Endothelial cell of umbilical vein (primary cell): ENCODE measurements around the gene AP2B1. TPM values are rescaled to one million over a fixed set of nuclear protein-coding genes. Genes with fewer than 3 reads are reported as not detected.

Source experiments
- BruUV-seq: library from RNA; stranded (reverse); fragments of 400-500 nt; replicated peaks from 2 replicates; lab custom pipeline; 2021; lab: Mats Ljungman, UMichigan
- CTCF ChIA-PET: fragments of 300-600, 350-600 bp; sonication (Branson Sonifier 250); formaldehyde crosslinking; loops from one replicate; lab custom pipeline; 2021; ENCODE audit warnings: antibody characterized with exemption, inconsistent platforms; lab: Charles Lee
- POLR2A ChIA-PET: fragments of 300-600, 350-600 bp; sonication (Branson Sonifier 250); formaldehyde crosslinking; loops from one replicate; lab custom pipeline; 2021; ENCODE audit warnings: antibody characterized with exemption, inconsistent platforms; lab: Charles Lee
- DNase-seq: peaks from one replicate; pipeline ENCODE4 v3.0.0-alpha.2; 2011; ENCODE audit warnings: low read depth, low spot score
- FAIRE-seq: peaks from 2 replicates; lab custom pipeline; 2011; peaks lifted over from hg19 to GRCh38; lab: Jason Lieb, UNC
- H2AFZ ChIP-seq: 2 replicates; pipeline ENCODE4 v1.6.0; 2012; ENCODE audit warnings: low read depth, low read length, control low read depth, inconsistent platforms
- H3K27ac ChIP-seq: 2 replicates; pipeline ENCODE4 v1.5.1; 2011; ENCODE audit warnings: low read depth, mild to moderate bottlenecking, control low read depth, low read length, moderate library complexity; ENCODE audit not compliant: insufficient read depth
- H3K27me3 ChIP-seq, 2 experiments: 2 replicates each; pipeline versions ENCODE4 v1.6.0 to v1.6.1; 2011; ENCODE audit warnings: low read length in 2 of 2, mixed read lengths in 1 of 2; ENCODE audit not compliant: control insufficient read depth in 2 of 2, insufficient read depth in 2 of 2
- H3K36me3 ChIP-seq, 2 experiments: 2 replicates in 1 of 2; 3 replicates in 1 of 2; pipeline ENCODE4 v1.5.1; 2011; ENCODE audit warnings: low read length in 2 of 2, mild to moderate bottlenecking in 1 of 2, moderate library complexity in 1 of 2; ENCODE audit not compliant: control insufficient read depth in 2 of 2, insufficient read depth in 2 of 2; ENCODE audit errors: extremely low read depth in 1 of 2
- H3K4me1 ChIP-seq: 3 replicates; pipeline ENCODE4 v1.5.1; 2011; ENCODE audit warnings: mild to moderate bottlenecking, low read length; ENCODE audit not compliant: control insufficient read depth, insufficient read depth; ENCODE audit errors: extremely low read depth
- H3K4me2 ChIP-seq: 2 replicates; pipeline ENCODE4 v1.6.1; 2011; ENCODE audit warnings: low read length, control low read depth, mixed read lengths; ENCODE audit not compliant: insufficient read depth
- H3K4me3 ChIP-seq, 3 experiments: fragments of 200-600 bp in 1 of 3; sonication (generic), shearing (Covaris generic) in 1 of 3; replicated peaks in 1 of 3; 2 replicates each; pipeline ENCODE4 v1.5.1; 2011 to 2016; ENCODE audit warnings: control low read depth in 3 of 3, low read length in 3 of 3, mild to moderate bottlenecking in 2 of 3, inconsistent platforms in 1 of 3, low read depth in 1 of 3, moderate library complexity in 1 of 3; ENCODE audit not compliant: insufficient read depth in 1 of 3
- H3K79me2 ChIP-seq: 2 replicates; pipeline ENCODE4 v1.6.0; 2012; ENCODE audit warnings: low read length, inconsistent platforms; ENCODE audit not compliant: control insufficient read depth, insufficient read depth
- H3K9ac ChIP-seq: replicated peaks from 2 replicates; pipeline ENCODE3; 2011; ENCODE audit warnings: low read length, control low read depth; ENCODE audit not compliant: insufficient read depth; ENCODE audit errors: extremely low read depth
- H3K9me1 ChIP-seq: replicated peaks from 3 replicates; pipeline ENCODE4 v1.6.0; 2011; ENCODE audit warnings: mild to moderate bottlenecking, low read length; ENCODE audit not compliant: control insufficient read depth, insufficient read depth; ENCODE audit errors: extremely low read depth
- H3K9me3 ChIP-seq: replicated peaks from 2 replicates; pipeline ENCODE4 v1.5.1; 2012; ENCODE audit warnings: low read length, inconsistent platforms; ENCODE audit not compliant: control insufficient read depth, insufficient read depth
- H4K20me1 ChIP-seq: replicated peaks from 2 replicates; pipeline ENCODE3; 2011; ENCODE audit warnings: mild to moderate bottlenecking, low read length; ENCODE audit not compliant: control insufficient read depth, insufficient read depth; ENCODE audit errors: extremely low read depth
- FOS ChIP-seq: IDR thresholded peaks from 2 replicates; pipeline ENCODE4 v1.6.1; 2011; ENCODE audit warnings: mild to moderate bottlenecking, low read length, moderate library complexity, borderline replicate concordance; ENCODE audit not compliant: insufficient read depth
- GATA2 ChIP-seq: IDR thresholded peaks from 2 replicates; pipeline ENCODE4 v1.7.0; 2011; ENCODE audit warnings: low read depth, mild to moderate bottlenecking, moderate library complexity, mixed read lengths, low read length; ENCODE audit not compliant: insufficient read length, insufficient read depth
- JUN ChIP-seq: IDR thresholded peaks from 2 replicates; pipeline ENCODE4 v1.6.1; 2011; ENCODE audit warnings: borderline replicate concordance, low read depth; ENCODE audit not compliant: insufficient read length, insufficient read depth
- dilution Hi-C: fragments of 300-500 bp; cut with MboI; formaldehyde crosslinking; loops from one replicate; pipeline ENCODE4 v1.15.0; 2019; ENCODE audit warnings: low sequenced_read_pairs; ENCODE audit not compliant: extremely low pct_ligation_motif_present
- intact Hi-C: fragments of 100-400 bp; cut with micrococcal nuclease; formaldehyde crosslinking; loops from one replicate; pipeline ENCODE4 v1.10.0; 2022
- polyA plus RNA-seq, 4 experiments: library from polyadenylated mRNA; depleted of rRNA in 3 of 4; stranded (reverse) in 3 of 4; unstranded in 1 of 4; fragments of >200 nt; gene quantifications; 2 replicates each; pipeline versions ENCODE4 v1.2.1 to v1.2.3, GENCODE V29; 2011 to 2012; ENCODE audit warnings: missing spikeins in 1 of 4
- total RNA-seq: library from RNA; stranded (reverse); gene quantifications from 2 replicates; pipeline ENCODE4 v1.2.3, GENCODE V29; 2021
- TF ChIP-seq, protein P1 (sequence below), 2 donors: IDR thresholded peaks; 1 replicate in 1 of 2; 2 replicates in 1 of 2; pipeline ENCODE4 v1.5.1; 2011; ENCODE audit warnings: low read length in 2 of 2, mild to moderate bottlenecking in 2 of 2, moderate library complexity in 2 of 2, control low read depth in 1 of 2, inconsistent platforms in 1 of 2, low read depth in 1 of 2; ENCODE audit not compliant: insufficient read depth in 1 of 2; ENCODE audit errors: extremely low read depth in 1 of 2

AP2B1 gene
- total and polyA plus RNA-seq, 2 donors (not counting 3 experiments of a cell fraction or from before 2014, with no cell fraction given), result 106 to 198 TPM

DNA sequence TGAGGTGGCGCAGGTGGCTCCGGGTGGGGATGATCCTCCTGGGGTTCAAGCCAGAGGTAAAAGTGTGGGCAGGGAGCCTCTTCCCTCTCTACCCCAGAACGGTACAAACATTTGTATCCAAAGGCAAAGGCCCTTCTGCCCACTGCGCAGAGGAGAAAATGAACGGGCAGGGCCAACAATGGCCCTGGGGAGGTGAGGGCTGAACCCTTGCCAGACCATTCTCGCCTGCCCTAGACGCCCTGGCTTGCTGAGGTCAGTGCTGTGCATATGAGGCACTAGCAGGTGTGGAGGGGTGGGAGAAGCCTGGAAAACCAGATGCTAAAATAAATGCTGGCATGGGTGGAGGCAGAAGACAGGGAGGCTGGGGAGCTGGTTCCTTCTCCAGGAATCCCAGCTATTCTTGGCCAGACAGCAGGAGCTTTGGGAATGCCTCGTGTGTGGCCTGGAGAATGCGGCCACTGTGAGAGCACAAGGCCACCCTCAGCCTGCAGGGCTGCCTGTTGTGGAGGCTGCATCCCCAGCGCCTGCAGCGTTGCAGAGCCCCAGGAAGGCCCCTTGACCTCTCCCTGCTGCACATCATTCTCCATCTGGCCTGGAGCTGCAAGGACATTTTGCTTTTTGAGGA lies 178.1 kb downstream of the AP2B1 start:
- TF ChIP-seq GATA2, result no peak
- TF ChIP-seq, protein P1, sequence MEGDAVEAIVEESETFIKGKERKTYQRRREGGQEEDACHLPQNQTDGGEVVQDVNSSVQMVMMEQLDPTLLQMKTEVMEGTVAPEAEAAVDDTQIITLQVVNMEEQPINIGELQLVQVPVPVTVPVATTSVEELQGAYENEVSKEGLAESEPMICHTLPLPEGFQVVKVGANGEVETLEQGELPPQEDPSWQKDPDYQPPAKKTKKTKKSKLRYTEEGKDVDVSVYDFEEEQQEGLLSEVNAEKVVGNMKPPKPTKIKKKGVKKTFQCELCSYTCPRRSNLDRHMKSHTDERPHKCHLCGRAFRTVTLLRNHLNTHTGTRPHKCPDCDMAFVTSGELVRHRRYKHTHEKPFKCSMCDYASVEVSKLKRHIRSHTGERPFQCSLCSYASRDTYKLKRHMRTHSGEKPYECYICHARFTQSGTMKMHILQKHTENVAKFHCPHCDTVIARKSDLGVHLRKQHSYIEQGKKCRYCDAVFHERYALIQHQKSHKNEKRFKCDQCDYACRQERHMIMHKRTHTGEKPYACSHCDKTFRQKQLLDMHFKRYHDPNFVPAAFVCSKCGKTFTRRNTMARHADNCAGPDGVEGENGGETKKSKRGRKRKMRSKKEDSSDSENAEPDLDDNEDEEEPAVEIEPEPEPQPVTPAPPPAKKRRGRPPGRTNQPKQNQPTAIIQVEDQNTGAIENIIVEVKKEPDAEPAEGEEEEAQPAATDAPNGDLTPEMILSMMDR (IDR thresholded peaks at IDR 0.05; ENCODE audit: extremely low read depth in 1 of 2, insufficient read depth in 1 of 2, low read depth in 1 of 2, low read length in 2 of 2), result no peak
- TF ChIP-seq FOS, result no peak
- TF ChIP-seq JUN, result no peak
- dilution Hi-C loops (no loop called here), intact Hi-C loops (no loop called here)
- Histone ChIP-seq H3K4me1 (peaks cover 7% of the 10 kb centered on the region), H3K4me3 (no peak overlapping the region), H2AFZ (no peak overlapping the region), H3K27me3 (peaks cover 2 to 3% of the 10 kb centered on the region in 2 experiments), H3K9ac (no peak overlapping the region), H3K9me3 (no peaks in the 10 kb centered on the region), H3K36me3 (no peaks in the 10 kb centered on the region), H3K9me1 (no peaks in the 10 kb centered on the region), H3K4me2 (no peak overlapping the region), H3K79me2 (no peaks in the 10 kb centered on the region), H4K20me1 (no peaks in the 10 kb centered on the region), H3K27ac (no peak overlapping the region)
- POLR2A ChIA-PET, result interaction anchor here (2.3 kb wide), 1 partner anchor 44 kb away, joined by 39 read pairs; the partner anchor contains the start of gene TAF15
- BruUV-seq, result no TSS peak
- CTCF ChIA-PET, result interaction anchor here (1.2 to 8.5 kb wide), 12 partner anchors 10 to 78 kb away, joined by 5 to 453 read pairs (median 27); partner anchors contain the start of genes GAS2L2, MMP28 and TAF15
- DNase-seq (no peak), FAIRE-seq (no peak)
